SK-N-SH (cell line): ENCODE data around the gene KRT39. TPM values are rescaled to one million over a fixed set of nuclear protein-coding genes. Genes with fewer than 3 reads are reported as not detected.

Source experiments
- CTCF ChIA-PET: fragments of 300-600, 350-600 bp; formaldehyde crosslinking; extraction: SDS; loops from one replicate; lab custom pipeline; 2021; lab: Yijun Ruan, JAX
- POLR2A ChIA-PET: fragments of 350-600 bp; sonication (Branson Sonifier 250); formaldehyde crosslinking; extraction: SDS; loops from one replicate; lab custom pipeline; 2020; ENCODE audit warnings: antibody characterized with exemption, inconsistent platforms; lab: Yijun Ruan, JAX
- DNase-seq: peaks from one replicate; pipeline ENCODE4 v3.0.0; 2012
- H2AFZ ChIP-seq: fragments of 200-600 bp; sonication (generic); 2 replicates; pipeline ENCODE4 v1.8.1; 2016; ENCODE audit warnings: antibody characterized with exemption, mild to moderate bottlenecking, low read depth
- H3F3A ChIP-seq: fragments of 200-600 bp; sonication (generic); replicated peaks from 2 replicates; pipeline ENCODE3; 2016; ENCODE audit warnings: antibody characterized with exemption, mild to moderate bottlenecking; ENCODE audit not compliant: insufficient read depth
- H3K27ac ChIP-seq, 2 experiments: fragments of 200-500 bp in 1 of 2; fragments of 200-600 bp in 1 of 2; sonication (Bioruptor generic) in 1 of 2; sonication (generic), shearing (Covaris generic) in 1 of 2; 2 replicates each; pipeline versions ENCODE4 v1.5.1 to v1.6.1; 2014 to 2016; ENCODE audit warnings: low read depth in 2 of 2, inconsistent platforms in 1 of 2, low read length in 1 of 2, mild to moderate bottlenecking in 1 of 2, mixed read lengths in 1 of 2
- H3K27me3 ChIP-seq: fragments of 200-600 bp; sonication (generic), shearing (Covaris generic); 2 replicates; pipeline ENCODE4 v1.6.1; 2016; ENCODE audit warnings: mixed run types; ENCODE audit not compliant: insufficient read depth
- H3K36me3 ChIP-seq, 2 experiments: fragments of 200-500 bp in 1 of 2; fragments of 200-600 bp in 1 of 2; sonication (Bioruptor generic) in 1 of 2; sonication (generic) in 1 of 2; replicated peaks in 1 of 2; 2 replicates each; pipeline versions ENCODE3 to v1.5.1; 2014 to 2016; ENCODE audit warnings: low read length in 1 of 2, mild to moderate bottlenecking in 1 of 2; ENCODE audit not compliant: insufficient read depth in 2 of 2, control insufficient read depth in 1 of 2
- H3K4me1 ChIP-seq, 2 experiments: fragments of 200-500 bp in 1 of 2; fragments of 200-600 bp in 1 of 2; sonication (Bioruptor generic) in 1 of 2; sonication (generic), shearing (Covaris generic) in 1 of 2; 2 replicates each; pipeline versions ENCODE4 v1.5.1 to v1.6.1; 2014 to 2016; ENCODE audit warnings: low read depth in 1 of 2, low read length in 1 of 2, mixed run types in 1 of 2; ENCODE audit not compliant: insufficient read depth in 2 of 2, control insufficient read depth in 1 of 2
- H3K4me2 ChIP-seq: fragments of 200-600 bp; sonication (generic), shearing (Covaris generic); 2 replicates; pipeline ENCODE4 v1.6.1; 2017; ENCODE audit warnings: mixed run types
- H3K4me3 ChIP-seq, 2 experiments: fragments of 200-500 bp in 1 of 2; fragments of 200-600 bp in 1 of 2; sonication (Bioruptor generic) in 1 of 2; sonication (generic), shearing (Covaris generic) in 1 of 2; 2 replicates each; pipeline versions ENCODE4 v1.5.1 to v1.8.1; 2014 to 2016; ENCODE audit warnings: low read depth in 2 of 2, inconsistent platforms in 1 of 2, low read length in 1 of 2, mild to moderate bottlenecking in 1 of 2, mixed read lengths in 1 of 2, moderate library complexity in 1 of 2
- H3K79me2 ChIP-seq: fragments of 200-600 bp; sonication (generic); 2 replicates; pipeline ENCODE4 v1.8.1; 2017; ENCODE audit warnings: mild to moderate bottlenecking; ENCODE audit not compliant: insufficient read depth
- H3K9ac ChIP-seq: fragments of 200-600 bp; sonication (generic); 2 replicates; pipeline ENCODE4 v1.6.1; 2017; ENCODE audit warnings: mixed run types
- H3K9me2 ChIP-seq: fragments of 200-600 bp; sonication (generic); 2 replicates; pipeline ENCODE4 v1.6.1; 2017; ENCODE audit warnings: mixed run types
- H3K9me3 ChIP-seq: fragments of 200-600 bp; sonication (generic); 2 replicates; pipeline ENCODE4 v1.6.1; 2017; ENCODE audit warnings: mixed run types, mild to moderate bottlenecking, moderate library complexity
- H4K20me1 ChIP-seq: fragments of 200-600 bp; sonication (generic); 2 replicates; pipeline ENCODE4 v1.6.1; 2017; ENCODE audit warnings: mild to moderate bottlenecking, mixed run types; ENCODE audit not compliant: insufficient read depth
- EP300 ChIP-seq, 2 experiments: IDR thresholded peaks; 2 replicates each; pipeline versions ENCODE4 v1.4.0 to v1.6.1; 2012; ENCODE audit warnings: borderline replicate concordance in 1 of 2, low read depth in 1 of 2, low read length in 1 of 2
- EZH2phosphoT487 ChIP-seq: fragments of 200-600 bp; sonication (generic); IDR thresholded peaks from 2 replicates; pipeline ENCODE4 v1.6.1; 2017; ENCODE audit warnings: low read depth, mixed run types, mild to moderate bottlenecking, antibody characterized with exemption, moderate library complexity, borderline replicate concordance
- FOXJ3 ChIP-seq: sonication (generic); formaldehyde crosslinking; IDR thresholded peaks from 2 replicates; pipeline ENCODE4 v1.5.1; 2020; ENCODE audit warnings: mild to moderate bottlenecking, missing genetic modification reagents
- FOXM1 ChIP-seq: IDR thresholded peaks from 2 replicates; pipeline ENCODE4 v1.4.0; 2012; ENCODE audit warnings: low read depth, mild to moderate bottlenecking
- NFIC ChIP-seq: IDR thresholded peaks from 2 replicates; pipeline ENCODE4 v1.4.0; 2012; ENCODE audit warnings: borderline replicate concordance
- RCOR1 ChIP-seq: fragments of 150-350 bp; IDR thresholded peaks from 2 replicates; pipeline ENCODE4 v1.6.1; 2017; ENCODE audit warnings: antibody characterized with exemption, low read length
- TCF12 ChIP-seq: IDR thresholded peaks from 2 replicates; pipeline ENCODE4 v1.4.0; 2012
- TEAD4 ChIP-seq: IDR thresholded peaks from 2 replicates; pipeline ENCODE4 v1.4.0; 2012; ENCODE audit warnings: mild to moderate bottlenecking, borderline replicate concordance; ENCODE audit not compliant: insufficient read depth
- YY1 ChIP-seq: IDR thresholded peaks from 2 replicates; pipeline ENCODE4 v1.4.0; 2012; ENCODE audit warnings: low read depth, mild to moderate bottlenecking
- WGBS: methylation state at CpG from one replicate; pipeline ENCODE4 v1.1.6; 2017; ENCODE audit warnings: low lambda C conversion rate; 5-methylcytosine and 5-hydroxymethylcytosine counted together
- polyA plus RNA-seq, 3 experiments: library from polyadenylated mRNA; depleted of rRNA; stranded (reverse); fragments of >200 nt; gene quantifications; 2 replicates each; pipeline ENCODE4 v1.2.3, GENCODE V29; 2012
- TF ChIP-seq, protein P1 (sequence below): IDR thresholded peaks from 2 replicates; pipeline ENCODE4 v1.4.0; 2012; ENCODE audit warnings: low read depth
- TF ChIP-seq, protein P2 (sequence below): IDR thresholded peaks from 2 replicates; pipeline ENCODE4 v1.4.0; 2012; ENCODE audit warnings: low read depth, borderline replicate concordance
- TF ChIP-seq, protein P3 (sequence below): fragments of 150-350 bp; IDR thresholded peaks from 2 replicates; pipeline ENCODE4 v1.6.1; 2016; ENCODE audit warnings: mild to moderate bottlenecking, low read depth, low read length
- TF ChIP-seq, protein P4 (sequence below): IDR thresholded peaks from 2 replicates; pipeline ENCODE4 v1.6.1; 2012; ENCODE audit warnings: mild to moderate bottlenecking, low read depth, low read length, moderate library complexity
- TF ChIP-seq, protein P5 (sequence below): IDR thresholded peaks from 2 replicates; pipeline ENCODE4; 2012
- TF ChIP-seq, protein P6 (sequence below): IDR thresholded peaks from 2 replicates; pipeline ENCODE4 v1.4.0; 2012; ENCODE audit warnings: low read depth, borderline replicate concordance

The KRT39 gene
- polyA plus RNA-seq, 1 of the 3 experiments (the other 2 are of a cell fraction), result not detected

DNA sequence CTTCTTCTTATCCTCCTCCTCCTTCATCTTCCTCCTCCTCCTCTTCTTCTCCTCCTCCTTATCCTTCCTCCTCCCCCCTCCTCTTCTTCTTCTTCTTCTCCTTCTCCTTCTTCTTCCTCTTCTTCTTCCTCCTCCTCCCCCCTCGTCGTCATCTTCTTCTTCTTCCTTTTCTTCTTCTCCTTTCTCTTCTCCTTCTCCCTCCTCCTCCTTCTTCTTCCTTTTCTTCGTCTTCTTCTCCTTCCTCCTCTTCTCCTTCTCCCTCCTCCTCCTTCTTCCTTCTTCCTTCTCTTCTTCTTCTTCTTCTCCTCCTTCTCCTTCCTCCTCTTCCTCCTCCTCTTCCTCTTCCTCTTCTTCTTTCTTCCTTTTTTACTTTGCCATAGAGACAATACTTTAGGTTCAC lies 24.2 kb downstream of the KRT39 start:
- Histone ChIP-seq H4K20me1 (no peaks in the 10 kb centered on the region), H3K9me3 (no peaks in the 10 kb centered on the region), H3K36me3 (no peaks in the 10 kb centered on the region), H3K27me3 (peaks cover 68% of the 10 kb centered on the region; the same call in 1 of the 2 replicates), H3K27ac (no peak overlapping the region), H3K4me3 (no peak overlapping the region), H3K9ac (no peak overlapping the region)
- no peak for TF ChIP-seq FOXM1
- TF ChIP-seq RCOR1, result no peak
- TF ChIP-seq TCF12, result no peak
- TF ChIP-seq, protein P1, sequence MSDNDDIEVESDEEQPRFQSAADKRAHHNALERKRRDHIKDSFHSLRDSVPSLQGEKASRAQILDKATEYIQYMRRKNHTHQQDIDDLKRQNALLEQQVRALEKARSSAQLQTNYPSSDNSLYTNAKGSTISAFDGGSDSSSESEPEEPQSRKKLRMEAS, result no peak
- TF ChIP-seq NFIC, result no peak
- TF ChIP-seq, protein P2, sequence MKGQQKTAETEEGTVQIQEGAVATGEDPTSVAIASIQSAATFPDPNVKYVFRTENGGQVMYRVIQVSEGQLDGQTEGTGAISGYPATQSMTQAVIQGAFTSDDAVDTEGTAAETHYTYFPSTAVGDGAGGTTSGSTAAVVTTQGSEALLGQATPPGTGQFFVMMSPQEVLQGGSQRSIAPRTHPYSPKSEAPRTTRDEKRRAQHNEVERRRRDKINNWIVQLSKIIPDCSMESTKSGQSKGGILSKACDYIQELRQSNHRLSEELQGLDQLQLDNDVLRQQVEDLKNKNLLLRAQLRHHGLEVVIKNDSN, result no peak
- no peak for TF ChIP-seq FOXJ3 (CRISPR knock-in tag)
- TF ChIP-seq, protein P3, sequence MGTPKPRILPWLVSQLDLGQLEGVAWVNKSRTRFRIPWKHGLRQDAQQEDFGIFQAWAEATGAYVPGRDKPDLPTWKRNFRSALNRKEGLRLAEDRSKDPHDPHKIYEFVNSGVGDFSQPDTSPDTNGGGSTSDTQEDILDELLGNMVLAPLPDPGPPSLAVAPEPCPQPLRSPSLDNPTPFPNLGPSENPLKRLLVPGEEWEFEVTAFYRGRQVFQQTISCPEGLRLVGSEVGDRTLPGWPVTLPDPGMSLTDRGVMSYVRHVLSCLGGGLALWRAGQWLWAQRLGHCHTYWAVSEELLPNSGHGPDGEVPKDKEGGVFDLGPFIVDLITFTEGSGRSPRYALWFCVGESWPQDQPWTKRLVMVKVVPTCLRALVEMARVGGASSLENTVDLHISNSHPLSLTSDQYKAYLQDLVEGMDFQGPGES, result no peak
- TF ChIP-seq, all 33 proteins: peak for 0
- Histone ChIP-seq H3K9me2 (no peaks in the 10 kb centered on the region), H3F3A (no peaks in the 10 kb centered on the region), H2AFZ (no peak overlapping the region), H3K4me2 (no peak overlapping the region), H3K4me1 (no peaks in the 10 kb centered on the region), H3K79me2 (no peaks in the 10 kb centered on the region)
- ChIA-PET CTCF (interaction anchor here (1.3 kb wide), 1 partner anchor 323 kb away, joined by 3 read pairs; no protein-coding TSS in a partner anchor), POLR2A (no interaction called here)
- DNase-seq, result no peak
- WGBS, result 12% methylated on average over 3 of the region's 3 CpGs

DNA sequence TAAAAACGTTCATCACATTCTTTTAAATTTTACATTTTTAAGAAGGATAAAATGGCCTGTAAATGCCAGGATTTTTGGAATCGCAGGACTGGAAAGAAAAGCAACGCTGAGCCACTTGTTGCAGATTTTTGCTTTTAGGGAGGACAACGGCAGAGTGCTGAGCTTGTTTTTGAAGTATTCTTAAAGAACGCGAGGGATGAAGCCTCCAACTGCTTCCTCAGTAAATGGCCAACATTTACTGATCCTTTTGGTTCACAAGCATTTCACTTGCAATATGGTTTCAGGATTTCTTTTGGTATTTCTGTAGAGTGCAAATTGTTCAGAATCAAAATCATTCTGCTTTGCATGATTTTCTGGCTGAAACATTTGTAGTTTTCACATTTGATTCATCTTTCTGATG lies 26.5 kb downstream of the KRT39 start:
- TF ChIP-seq, protein P4, sequence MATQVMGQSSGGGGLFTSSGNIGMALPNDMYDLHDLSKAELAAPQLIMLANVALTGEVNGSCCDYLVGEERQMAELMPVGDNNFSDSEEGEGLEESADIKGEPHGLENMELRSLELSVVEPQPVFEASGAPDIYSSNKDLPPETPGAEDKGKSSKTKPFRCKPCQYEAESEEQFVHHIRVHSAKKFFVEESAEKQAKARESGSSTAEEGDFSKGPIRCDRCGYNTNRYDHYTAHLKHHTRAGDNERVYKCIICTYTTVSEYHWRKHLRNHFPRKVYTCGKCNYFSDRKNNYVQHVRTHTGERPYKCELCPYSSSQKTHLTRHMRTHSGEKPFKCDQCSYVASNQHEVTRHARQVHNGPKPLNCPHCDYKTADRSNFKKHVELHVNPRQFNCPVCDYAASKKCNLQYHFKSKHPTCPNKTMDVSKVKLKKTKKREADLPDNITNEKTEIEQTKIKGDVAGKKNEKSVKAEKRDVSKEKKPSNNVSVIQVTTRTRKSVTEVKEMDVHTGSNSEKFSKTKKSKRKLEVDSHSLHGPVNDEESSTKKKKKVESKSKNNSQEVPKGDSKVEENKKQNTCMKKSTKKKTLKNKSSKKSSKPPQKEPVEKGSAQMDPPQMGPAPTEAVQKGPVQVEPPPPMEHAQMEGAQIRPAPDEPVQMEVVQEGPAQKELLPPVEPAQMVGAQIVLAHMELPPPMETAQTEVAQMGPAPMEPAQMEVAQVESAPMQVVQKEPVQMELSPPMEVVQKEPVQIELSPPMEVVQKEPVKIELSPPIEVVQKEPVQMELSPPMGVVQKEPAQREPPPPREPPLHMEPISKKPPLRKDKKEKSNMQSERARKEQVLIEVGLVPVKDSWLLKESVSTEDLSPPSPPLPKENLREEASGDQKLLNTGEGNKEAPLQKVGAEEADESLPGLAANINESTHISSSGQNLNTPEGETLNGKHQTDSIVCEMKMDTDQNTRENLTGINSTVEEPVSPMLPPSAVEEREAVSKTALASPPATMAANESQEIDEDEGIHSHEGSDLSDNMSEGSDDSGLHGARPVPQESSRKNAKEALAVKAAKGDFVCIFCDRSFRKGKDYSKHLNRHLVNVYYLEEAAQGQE, result no peak
- TF ChIP-seq, protein P5, sequence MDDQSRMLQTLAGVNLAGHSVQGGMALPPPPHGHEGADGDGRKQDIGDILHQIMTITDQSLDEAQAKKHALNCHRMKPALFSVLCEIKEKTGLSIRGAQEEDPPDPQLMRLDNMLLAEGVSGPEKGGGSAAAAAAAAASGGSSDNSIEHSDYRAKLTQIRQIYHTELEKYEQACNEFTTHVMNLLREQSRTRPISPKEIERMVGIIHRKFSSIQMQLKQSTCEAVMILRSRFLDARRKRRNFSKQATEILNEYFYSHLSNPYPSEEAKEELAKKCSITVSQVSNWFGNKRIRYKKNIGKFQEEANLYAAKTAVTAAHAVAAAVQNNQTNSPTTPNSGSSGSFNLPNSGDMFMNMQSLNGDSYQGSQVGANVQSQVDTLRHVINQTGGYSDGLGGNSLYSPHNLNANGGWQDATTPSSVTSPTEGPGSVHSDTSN, result no peak
- TF ChIP-seq, protein P6, sequence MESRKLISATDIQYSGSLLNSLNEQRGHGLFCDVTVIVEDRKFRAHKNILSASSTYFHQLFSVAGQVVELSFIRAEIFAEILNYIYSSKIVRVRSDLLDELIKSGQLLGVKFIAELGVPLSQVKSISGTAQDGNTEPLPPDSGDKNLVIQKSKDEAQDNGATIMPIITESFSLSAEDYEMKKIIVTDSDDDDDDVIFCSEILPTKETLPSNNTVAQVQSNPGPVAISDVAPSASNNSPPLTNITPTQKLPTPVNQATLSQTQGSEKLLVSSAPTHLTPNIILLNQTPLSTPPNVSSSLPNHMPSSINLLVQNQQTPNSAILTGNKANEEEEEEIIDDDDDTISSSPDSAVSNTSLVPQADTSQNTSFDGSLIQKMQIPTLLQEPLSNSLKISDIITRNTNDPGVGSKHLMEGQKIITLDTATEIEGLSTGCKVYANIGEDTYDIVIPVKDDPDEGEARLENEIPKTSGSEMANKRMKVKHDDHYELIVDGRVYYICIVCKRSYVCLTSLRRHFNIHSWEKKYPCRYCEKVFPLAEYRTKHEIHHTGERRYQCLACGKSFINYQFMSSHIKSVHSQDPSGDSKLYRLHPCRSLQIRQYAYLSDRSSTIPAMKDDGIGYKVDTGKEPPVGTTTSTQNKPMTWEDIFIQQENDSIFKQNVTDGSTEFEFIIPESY, result no peak
- no peak for TF ChIP-seq FOXJ3 (CRISPR knock-in tag)
- no peak for TF ChIP-seq TEAD4
- no peak for TF ChIP-seq EZH2phosphoT487
- TF ChIP-seq YY1, result no peak
- no peak for TF ChIP-seq EP300 (IDR thresholded peaks at IDR 0.05; ENCODE audit: borderline replicate concordance in 1 of 2, low read depth in 1 of 2, low read length in 1 of 2)
- H3K36me3 ChIP-seq, result no peaks in the 10 kb centered on the region
- H3K9me3 ChIP-seq, result no peaks in the 10 kb centered on the region
- no peaks in the 10 kb centered on the region for H3K9me2 ChIP-seq
- no peak overlapping the region for H3K4me2 ChIP-seq
- ChIA-PET CTCF (interaction anchor here (1.3 to 1.4 kb wide), 2 partner anchors 24 to 608 kb away, joined by 3 to 4 read pairs; no protein-coding TSS in a partner anchor), POLR2A (no interaction called here)
- H3K4me3 ChIP-seq, result no peak overlapping the region
- H2AFZ ChIP-seq, result no peak overlapping the region
- H4K20me1 ChIP-seq, result no peaks in the 10 kb centered on the region
- H3K79me2 ChIP-seq, result no peaks in the 10 kb centered on the region
- no peak for DNase-seq
- H3F3A ChIP-seq, result no peaks in the 10 kb centered on the region
- no peaks in the 10 kb centered on the region for H3K4me1 ChIP-seq
- no peak overlapping the region for H3K27ac ChIP-seq
- WGBS, result 39% methylated on average over 6 of the region's 6 CpGs
- peaks cover 68% of the 10 kb centered on the region for H3K27me3 ChIP-seq
- H3K9ac ChIP-seq, result no peak overlapping the region
